Ascending aorta (tissue), 2 donors: ENCODE results near the gene MYOZ3. TPM values are rescaled to one million over a fixed set of nuclear protein-coding genes. Genes with fewer than 3 reads are reported as not detected.

Experiments
- DNase-seq, 2 donors: peaks; one replicate each; pipeline ENCODE4 v3.0.0-alpha.2; 2019; ENCODE audit warnings: low spot score in 2 of 2
- H3K27ac ChIP-seq, 2 donors: fragments of 200-600 bp; sonication (generic); one replicate each; pipeline ENCODE4 v1.5.1; 2016 to 2017; ENCODE audit warnings: mild to moderate bottlenecking in 1 of 2
- H3K27me3 ChIP-seq: fragments of 200-600 bp; sonication (generic); one replicate; pipeline ENCODE4 v1.5.1; 2017
- H3K36me3 ChIP-seq, 2 donors: fragments of 200-600 bp; sonication (generic); one replicate each; pipeline ENCODE4 v1.5.1; 2016
- H3K4me1 ChIP-seq, 2 donors: fragments of 200-600 bp; sonication (generic); one replicate each; pipeline ENCODE4 v1.5.1; 2016 to 2017; ENCODE audit warnings: mild to moderate bottlenecking in 1 of 2
- H3K4me3 ChIP-seq, 2 donors: fragments of 200-600 bp; sonication (generic); one replicate each; pipeline ENCODE4 v1.5.1; 2016 to 2017; ENCODE audit warnings: mild to moderate bottlenecking in 1 of 2
- H3K9me3 ChIP-seq, 2 donors: fragments of 200-600 bp; sonication (generic); one replicate each; pipeline ENCODE4 v1.5.1; 2016
- intact Hi-C: fragments of 100-400 bp; cut with DNase I; formaldehyde crosslinking; loops from one replicate; pipeline ENCODE4 v1.15.1; 2023
- total RNA-seq: library from RNA; depleted of rRNA; stranded (reverse); fragments of >200 nt; gene quantifications from one replicate; pipeline ENCODE4 v1.1.0, GENCODE V29; 2016
- TF ChIP-seq, protein P1 (sequence below), 3 experiments: fragments of 200-600 bp in 2 of 3; fragments of 450-650 bp in 1 of 3; sonication (generic) in 2 of 3; IDR thresholded peaks; one replicate each; pipeline ENCODE4 v1.5.1; 2016 to 2019; ENCODE audit warnings: antibody characterized with exemption in 3 of 3, mild to moderate bottlenecking in 1 of 3, moderate library complexity in 1 of 3

MYOZ3 gene
- total RNA-seq, 1 donor from 2014 or later: 1.1 TPM

DNA sequence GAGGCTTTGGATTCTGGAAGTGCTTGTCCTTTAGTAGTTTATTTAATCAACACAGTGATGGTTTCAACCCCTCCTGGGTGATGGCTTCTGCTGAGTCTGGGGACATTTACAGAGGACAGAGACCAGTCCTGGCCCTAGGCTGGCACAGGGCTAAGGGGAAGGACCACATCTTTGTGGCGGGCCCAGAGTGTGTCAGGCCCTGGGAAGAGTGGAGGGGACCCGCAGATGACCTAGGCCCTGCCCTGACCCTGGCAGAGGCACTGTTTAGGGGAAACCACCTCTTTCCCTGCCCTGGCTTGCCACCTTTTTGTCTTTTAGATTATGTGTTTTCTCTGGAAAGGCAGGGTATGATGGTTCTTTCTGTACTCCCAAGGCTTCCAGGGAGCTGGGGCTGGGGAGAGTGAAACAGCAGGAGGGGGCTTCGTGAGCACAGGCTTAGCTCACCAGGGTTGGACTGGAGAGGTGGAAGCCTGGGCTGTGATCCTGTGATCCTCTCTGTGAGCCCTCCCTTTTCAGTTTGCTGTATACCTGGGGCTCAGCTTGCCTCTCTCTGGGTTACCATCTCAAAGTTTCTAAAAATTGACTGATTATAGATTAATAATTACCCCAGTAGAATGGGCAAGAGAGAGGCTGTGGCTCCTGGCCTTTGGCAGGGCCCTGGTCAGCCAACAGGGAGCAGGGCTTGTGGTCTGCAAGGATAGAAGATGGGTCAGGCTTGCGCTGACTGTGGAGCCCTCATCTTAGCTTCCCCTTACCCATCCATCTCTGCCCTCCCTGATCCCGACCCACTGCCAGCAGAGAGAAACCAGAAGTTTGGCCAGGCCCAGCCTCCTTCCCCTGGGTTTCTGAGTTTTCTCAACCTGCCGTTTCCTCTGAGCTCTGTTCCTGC lies 22.3 kb upstream of the MYOZ3 start:
- no peak for DNase-seq
- Histone ChIP-seq H3K4me1 (peaks cover 54 to 78% of the 10 kb centered on the region in 2 donors), H3K4me3 (no peak overlapping the region), H3K36me3 (peaks cover 0 to 3% of the 10 kb centered on the region in 2 donors), H3K27ac (peak overlapping the region; percentile 95 to 96), H3K9me3 (no peaks in the 10 kb centered on the region), H3K27me3 (no peaks in the 10 kb centered on the region)
- intact Hi-C loops: no loop called here
- TF ChIP-seq, protein P1, sequence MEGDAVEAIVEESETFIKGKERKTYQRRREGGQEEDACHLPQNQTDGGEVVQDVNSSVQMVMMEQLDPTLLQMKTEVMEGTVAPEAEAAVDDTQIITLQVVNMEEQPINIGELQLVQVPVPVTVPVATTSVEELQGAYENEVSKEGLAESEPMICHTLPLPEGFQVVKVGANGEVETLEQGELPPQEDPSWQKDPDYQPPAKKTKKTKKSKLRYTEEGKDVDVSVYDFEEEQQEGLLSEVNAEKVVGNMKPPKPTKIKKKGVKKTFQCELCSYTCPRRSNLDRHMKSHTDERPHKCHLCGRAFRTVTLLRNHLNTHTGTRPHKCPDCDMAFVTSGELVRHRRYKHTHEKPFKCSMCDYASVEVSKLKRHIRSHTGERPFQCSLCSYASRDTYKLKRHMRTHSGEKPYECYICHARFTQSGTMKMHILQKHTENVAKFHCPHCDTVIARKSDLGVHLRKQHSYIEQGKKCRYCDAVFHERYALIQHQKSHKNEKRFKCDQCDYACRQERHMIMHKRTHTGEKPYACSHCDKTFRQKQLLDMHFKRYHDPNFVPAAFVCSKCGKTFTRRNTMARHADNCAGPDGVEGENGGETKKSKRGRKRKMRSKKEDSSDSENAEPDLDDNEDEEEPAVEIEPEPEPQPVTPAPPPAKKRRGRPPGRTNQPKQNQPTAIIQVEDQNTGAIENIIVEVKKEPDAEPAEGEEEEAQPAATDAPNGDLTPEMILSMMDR (IDR thresholded peaks at IDR 0.05): no peak

DNA sequence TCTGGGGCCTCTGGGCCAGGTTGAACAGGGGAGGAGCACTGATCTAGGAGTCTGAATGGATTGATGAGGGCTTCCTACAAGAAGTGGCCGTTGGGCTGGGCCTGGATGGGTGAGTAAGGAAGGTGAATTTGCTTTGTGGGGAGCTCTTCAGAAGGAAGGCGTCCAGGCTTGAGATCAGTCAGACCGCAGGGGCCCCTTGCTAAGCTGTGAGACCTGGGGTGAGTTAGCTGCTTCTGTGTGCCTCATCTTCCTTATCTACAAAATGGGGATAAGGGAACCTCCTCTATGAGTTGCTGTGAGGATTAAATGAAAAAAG lies 21.7 kb upstream of the MYOZ3 start:
- no peak overlapping the region for H3K4me3 ChIP-seq
- H3K36me3 ChIP-seq: peaks cover 0 to 3% of the 10 kb centered on the region in 2 donors
- H3K27me3 ChIP-seq: no peaks in the 10 kb centered on the region
- peak overlapping the region; percentile 95 to 96 for H3K27ac ChIP-seq
- intact Hi-C loops: no loop called here
- TF ChIP-seq, protein P1 (IDR thresholded peaks at IDR 0.05): no peak
- H3K4me1 ChIP-seq: peaks cover 56 to 84% of the 10 kb centered on the region in 2 donors
- H3K9me3 ChIP-seq: no peaks in the 10 kb centered on the region
- DNase-seq: no peak

DNA sequence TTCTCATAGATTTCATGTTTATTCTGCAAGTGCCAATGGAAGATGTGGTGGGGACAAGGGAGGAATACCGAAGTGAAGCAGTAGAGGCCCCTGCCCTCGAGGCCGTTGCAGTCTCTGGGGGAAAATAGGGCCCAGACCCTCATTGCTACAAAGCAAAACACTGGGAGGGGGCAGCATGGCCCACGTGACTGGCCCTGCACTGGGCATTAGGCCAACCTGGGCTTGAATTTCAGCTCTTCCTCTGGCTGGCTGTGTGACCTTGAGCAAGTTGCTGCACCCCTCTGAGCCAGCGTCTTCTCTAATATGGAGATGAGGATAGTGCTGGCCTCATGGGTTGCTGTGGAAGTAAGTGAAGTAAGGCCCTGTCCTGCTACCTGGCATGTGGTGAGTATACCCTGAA lies 21.3 kb upstream of the MYOZ3 start:
- DNase-seq: no peak
- Histone ChIP-seq H3K27ac (peak overlapping the region; percentile 95 to 96), H3K9me3 (no peaks in the 10 kb centered on the region), H3K4me1 (peaks cover 60 to 88% of the 10 kb centered on the region in 2 donors), H3K36me3 (peaks cover 0 to 3% of the 10 kb centered on the region in 2 donors), H3K4me3 (peak overlapping the region; percentile 1 to 32), H3K27me3 (no peaks in the 10 kb centered on the region)
- TF ChIP-seq, protein P1 (IDR thresholded peaks at IDR 0.05): no peak
- intact Hi-C loops: loop anchor here (5.0 kb wide), 1 partner anchor 37 kb away; no protein-coding TSS in a partner anchor

DNA sequence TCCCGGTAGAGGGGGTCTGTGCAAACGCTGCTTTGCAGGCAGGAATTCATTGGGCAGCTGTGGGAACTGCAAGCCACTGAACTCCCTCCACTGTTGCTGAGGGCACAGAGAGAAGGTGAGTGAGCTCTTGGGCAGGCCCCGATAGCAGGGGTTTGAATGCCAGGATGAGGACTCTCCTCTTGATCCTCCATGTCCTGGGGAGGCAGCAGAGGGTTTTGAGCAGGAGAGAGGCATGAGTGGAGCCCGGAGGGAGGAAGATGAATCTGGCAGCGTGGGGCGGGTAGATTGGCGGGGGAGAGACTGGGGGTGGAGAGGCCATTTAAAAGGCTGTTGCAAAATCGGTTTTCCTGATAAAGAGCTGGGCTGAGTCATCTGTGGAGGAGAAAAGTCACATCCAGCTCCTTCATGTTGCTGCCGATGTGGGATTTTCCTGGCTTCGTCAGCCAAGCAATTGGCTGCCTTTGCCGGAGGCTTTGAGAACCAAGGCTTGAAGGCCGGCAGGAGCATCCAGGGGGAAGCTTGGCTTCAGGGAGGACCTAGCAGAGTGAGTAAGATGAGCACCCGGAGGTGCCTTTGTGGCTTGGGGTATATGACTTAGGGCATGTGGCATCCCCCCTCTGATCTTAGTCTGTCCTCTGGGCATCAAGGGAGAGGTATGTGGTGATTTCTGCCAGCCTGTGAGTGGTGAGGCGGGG lies 20.6 kb upstream of the MYOZ3 start, which contains the start of gene SYNPO:
Gene SYNPO (plus strand): TSS at position 350 of the 695 bp plus-strand sequence. CDS start 7,616 bp downstream, outside the sequence.
- Histone ChIP-seq H3K9me3 (no peaks in the 10 kb centered on the region), H3K27me3 (no peaks in the 10 kb centered on the region), H3K4me3 (peak within 1 kb of the TSS; percentile 42 to 48), H3K27ac (peak within 1 kb of the TSS; percentile 95 to 96), H3K36me3 (no peaks in the 10 kb centered on the region), H3K4me1 (peaks cover 61 to 92% of the 10 kb centered on the region in 2 donors)
- TF ChIP-seq, protein P1 (IDR thresholded peaks at IDR 0.05): peak in 1 of 3 experiments; percentile 10
- intact Hi-C loops: loop anchor here (5.0 kb wide), 1 partner anchor 38 kb away; no protein-coding TSS in a partner anchor
- peak; percentile 70 to 95 for DNase-seq

DNA sequence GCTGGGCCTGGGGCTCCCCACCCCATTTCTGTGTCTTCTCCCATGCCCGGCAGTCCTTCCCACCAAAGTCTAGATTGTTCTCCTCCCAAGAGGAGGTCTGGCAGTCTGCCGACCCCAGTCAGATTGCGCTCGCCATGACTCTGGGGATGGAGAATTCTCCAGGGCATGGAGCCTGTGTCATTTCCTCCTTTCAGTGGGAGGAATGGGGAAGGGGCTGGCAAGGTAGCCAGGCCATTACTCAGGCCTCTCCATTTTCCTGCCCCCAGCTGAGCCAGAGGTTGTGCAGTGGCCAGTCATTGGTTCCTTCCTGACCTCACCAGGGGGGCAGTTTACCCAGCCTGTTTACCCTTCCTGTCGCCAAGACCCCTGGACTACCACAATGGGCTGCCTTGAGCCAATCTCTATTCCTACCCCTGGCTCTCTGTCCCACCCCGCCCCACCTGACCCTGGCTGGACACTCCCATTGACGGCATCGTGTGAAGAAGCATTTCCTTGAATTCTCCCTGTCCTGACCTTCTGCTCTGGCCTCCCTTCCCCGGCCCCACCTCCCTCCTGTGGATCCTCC lies 20.0 kb upstream of the MYOZ3 start:
- DNase-seq: peak in 1 of 2 donors; percentile 92
- H3K27me3 ChIP-seq: no peaks in the 10 kb centered on the region
- no peaks in the 10 kb centered on the region for H3K9me3 ChIP-seq
- H3K27ac ChIP-seq: peak overlapping the region; percentile 95 to 96
- peaks cover 63 to 92% of the 10 kb centered on the region in 2 donors for H3K4me1 ChIP-seq
- peak overlapping the region; percentile 42 to 48 for H3K4me3 ChIP-seq
- intact Hi-C loops: loop anchor here (5.0 kb wide), 1 partner anchor 39 kb away; no protein-coding TSS in a partner anchor
- no peaks in the 10 kb centered on the region for H3K36me3 ChIP-seq
- TF ChIP-seq, protein P1 (IDR thresholded peaks at IDR 0.05): no peak
